Measurements from ENCODE around the gene SDF4.

DNA sequence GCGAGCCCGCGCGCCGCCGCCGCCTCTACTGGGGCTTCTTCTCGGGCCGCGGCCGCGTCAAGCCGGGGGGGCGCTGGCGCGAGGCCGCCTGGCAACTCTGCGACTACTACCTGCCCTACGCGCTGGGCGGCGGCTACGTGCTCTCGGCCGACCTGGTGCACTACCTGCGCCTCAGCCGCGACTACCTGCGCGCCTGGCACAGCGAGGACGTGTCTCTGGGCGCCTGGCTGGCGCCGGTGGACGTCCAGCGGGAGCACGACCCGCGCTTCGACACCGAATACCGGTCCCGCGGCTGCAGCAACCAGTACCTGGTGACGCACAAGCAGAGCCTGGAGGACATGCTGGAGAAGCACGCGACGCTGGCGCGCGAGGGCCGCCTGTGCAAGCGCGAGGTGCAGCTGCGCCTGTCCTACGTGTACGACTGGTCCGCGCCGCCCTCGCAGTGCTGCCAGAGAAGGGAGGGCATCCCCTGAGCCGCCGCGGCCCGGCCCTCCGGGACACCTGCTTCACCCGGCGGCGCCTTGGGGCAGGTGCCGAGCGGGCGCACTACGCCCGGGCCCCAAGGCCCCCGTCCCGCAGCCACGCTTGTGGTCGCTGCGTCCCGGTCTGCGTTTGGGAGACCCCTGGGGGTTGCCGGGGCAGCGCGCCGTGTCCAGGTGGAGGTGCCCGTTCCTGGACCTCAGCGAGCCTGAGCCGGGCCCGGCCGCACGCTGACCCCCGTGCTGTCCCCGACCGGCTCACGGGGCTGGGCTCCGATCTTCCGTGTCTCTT lies 1.2 kb upstream of the SDF4 start:
- TF ChIP-seq, protein P1, sequence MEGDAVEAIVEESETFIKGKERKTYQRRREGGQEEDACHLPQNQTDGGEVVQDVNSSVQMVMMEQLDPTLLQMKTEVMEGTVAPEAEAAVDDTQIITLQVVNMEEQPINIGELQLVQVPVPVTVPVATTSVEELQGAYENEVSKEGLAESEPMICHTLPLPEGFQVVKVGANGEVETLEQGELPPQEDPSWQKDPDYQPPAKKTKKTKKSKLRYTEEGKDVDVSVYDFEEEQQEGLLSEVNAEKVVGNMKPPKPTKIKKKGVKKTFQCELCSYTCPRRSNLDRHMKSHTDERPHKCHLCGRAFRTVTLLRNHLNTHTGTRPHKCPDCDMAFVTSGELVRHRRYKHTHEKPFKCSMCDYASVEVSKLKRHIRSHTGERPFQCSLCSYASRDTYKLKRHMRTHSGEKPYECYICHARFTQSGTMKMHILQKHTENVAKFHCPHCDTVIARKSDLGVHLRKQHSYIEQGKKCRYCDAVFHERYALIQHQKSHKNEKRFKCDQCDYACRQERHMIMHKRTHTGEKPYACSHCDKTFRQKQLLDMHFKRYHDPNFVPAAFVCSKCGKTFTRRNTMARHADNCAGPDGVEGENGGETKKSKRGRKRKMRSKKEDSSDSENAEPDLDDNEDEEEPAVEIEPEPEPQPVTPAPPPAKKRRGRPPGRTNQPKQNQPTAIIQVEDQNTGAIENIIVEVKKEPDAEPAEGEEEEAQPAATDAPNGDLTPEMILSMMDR (IDR thresholded peaks at IDR 0.05; ENCODE audit: low read length): no peak
- no peak for TF ChIP-seq EZH2 (IDR thresholded peaks at IDR 0.05; ENCODE audit: borderline replicate concordance, low read length)

Measured in OCI-LY1 (cell line).